IMR-90 (cell line): ENCODE measurements around the gene PRKCE. TPM values are rescaled to one million over a fixed set of nuclear protein-coding genes. Genes with fewer than 3 reads are reported as not detected.

Experiments used
- ATAC-seq: fragments of 200-7000 bp; cut with Tn5 transposase; 2 replicates; pipeline ENCODE4 v1.9.1; 2020; ENCODE audit warnings: low read depth, mild to moderate bottlenecking, moderate library complexity
- BruUV-seq: library from RNA; stranded (reverse); fragments of 400-500 nt; replicated peaks from 2 replicates; lab custom pipeline; 2021; lab: Mats Ljungman, UMichigan
- CTCF ChIA-PET: fragments of 300-600 bp; formaldehyde crosslinking; extraction: SDS; loops from one replicate; lab custom pipeline; 2021; ENCODE audit warnings: antibody characterized with exemption; lab: Yijun Ruan, JAX
- POLR2A ChIA-PET: fragments of 300-600 bp; sonication (Branson Sonifier 250); formaldehyde crosslinking; loops from one replicate; lab custom pipeline; 2022; ENCODE audit warnings: antibody characterized with exemption; ENCODE audit not compliant: unreplicated experiment; lab: Charles Lee
- DNase-seq: peaks from one replicate; pipeline ENCODE4 v3.0.0; 2013
- H2AFZ ChIP-seq: replicated peaks from 2 replicates; pipeline ENCODE3; 2013; ENCODE audit warnings: low read length, mild to moderate bottlenecking; ENCODE audit not compliant: poor library complexity
- H2AK5ac ChIP-seq: 2 replicates; pipeline ENCODE4 v1.6.1; 2013; ENCODE audit warnings: low read depth, low read length, inconsistent platforms
- H2AK9ac ChIP-seq: replicated peaks from 2 replicates; pipeline ENCODE3; 2013; ENCODE audit warnings: mild to moderate bottlenecking, low read depth, low read length, moderate library complexity; ENCODE audit not compliant: poor library complexity
- H2BK120ac ChIP-seq: 2 replicates; pipeline ENCODE4 v1.6.1; 2013; ENCODE audit warnings: low read depth, low read length, inconsistent platforms
- H2BK15ac ChIP-seq: 3 replicates; pipeline ENCODE4 v1.6.1; 2013; ENCODE audit warnings: low read depth, low read length, inconsistent platforms
- H2BK20ac ChIP-seq: 2 replicates; pipeline ENCODE4 v1.6.1; 2013; ENCODE audit warnings: low read depth, mild to moderate bottlenecking, inconsistent platforms, low read length, moderate library complexity
- H2BK5ac ChIP-seq: 2 replicates; pipeline ENCODE4 v1.6.1; 2013; ENCODE audit warnings: mild to moderate bottlenecking, low read depth, low read length, inconsistent platforms; ENCODE audit not compliant: poor library complexity, severe bottlenecking
- H3K14ac ChIP-seq: replicated peaks from 2 replicates; pipeline ENCODE4 v1.6.1; 2013; ENCODE audit warnings: low read depth, low read length, inconsistent platforms
- H3K18ac ChIP-seq: 2 replicates; pipeline ENCODE4 v1.6.1; 2013; ENCODE audit warnings: low read depth, low read length, control low read depth
- H3K23ac ChIP-seq: 2 replicates; pipeline ENCODE4 v1.6.1; 2013; ENCODE audit warnings: low read depth, low read length, inconsistent platforms
- H3K27ac ChIP-seq: 2 replicates; pipeline ENCODE4 v1.5.1; 2013; ENCODE audit warnings: mild to moderate bottlenecking, control low read depth, low read length; ENCODE audit not compliant: insufficient read depth
- H3K27me3 ChIP-seq: 2 replicates; pipeline ENCODE4 v1.6.1; 2013; ENCODE audit warnings: low read length; ENCODE audit not compliant: control insufficient read depth, insufficient read depth
- H3K36me3 ChIP-seq: 2 replicates; pipeline ENCODE4 v1.6.1; 2013; ENCODE audit warnings: low read length, mixed read lengths; ENCODE audit not compliant: control insufficient read depth, insufficient read depth
- H3K4ac ChIP-seq: 2 replicates; pipeline ENCODE4 v1.6.1; 2013; ENCODE audit warnings: low read depth, low read length, inconsistent platforms
- H3K4me1 ChIP-seq: 2 replicates; pipeline ENCODE4 v1.6.1; 2013; ENCODE audit warnings: low read length, mixed read lengths; ENCODE audit not compliant: control insufficient read depth, insufficient read depth
- H3K4me2 ChIP-seq: 2 replicates; pipeline ENCODE4 v1.6.1; 2013; ENCODE audit warnings: low read depth, mild to moderate bottlenecking, control low read depth, low read length, moderate library complexity
- H3K4me3 ChIP-seq: 2 replicates; pipeline ENCODE4 v1.5.1; 2013; ENCODE audit warnings: low read depth, mild to moderate bottlenecking, control low read depth, low read length, moderate library complexity; ENCODE audit not compliant: insufficient read depth
- H3K56ac ChIP-seq: 2 replicates; pipeline ENCODE4 v1.6.1; 2013; ENCODE audit warnings: low read length, inconsistent platforms; ENCODE audit not compliant: insufficient read depth; ENCODE audit errors: extremely low read depth
- H3K79me1 ChIP-seq, 2 experiments: 2 replicates each; pipeline ENCODE4 v1.6.1; 2013; ENCODE audit warnings: low read length in 2 of 2, inconsistent platforms in 1 of 2, low read depth in 1 of 2
- H3K9ac ChIP-seq: 2 replicates; pipeline ENCODE4 v1.6.1; 2013; ENCODE audit warnings: low read depth, low read length, control low read depth
- H3K9me1 ChIP-seq: 2 replicates; pipeline ENCODE4 v1.6.1; 2013; ENCODE audit warnings: low read length, inconsistent platforms; ENCODE audit not compliant: insufficient read depth
- H3K9me3 ChIP-seq: 2 replicates; pipeline ENCODE4 v1.6.1; 2013; ENCODE audit warnings: low read length; ENCODE audit not compliant: control insufficient read depth, insufficient read depth
- H4K20me1 ChIP-seq: 2 replicates; pipeline ENCODE4 v1.6.1; 2013; ENCODE audit warnings: low read length, inconsistent platforms; ENCODE audit not compliant: insufficient read depth
- H4K5ac ChIP-seq: 2 replicates; pipeline ENCODE4 v1.6.1; 2013; ENCODE audit warnings: mild to moderate bottlenecking, low read depth, low read length, control low read depth
- H4K8ac ChIP-seq, 2 experiments: 2 replicates each; pipeline ENCODE4 v1.6.1; 2013; ENCODE audit warnings: low read depth in 2 of 2, low read length in 2 of 2, control low read depth in 1 of 2, inconsistent platforms in 1 of 2
- H4K91ac ChIP-seq: 2 replicates; pipeline ENCODE4 v1.6.1; 2013; ENCODE audit warnings: low read depth, low read length, inconsistent platforms; ENCODE audit not compliant: insufficient read depth
- BHLHE40 ChIP-seq: fragments of 150-350 bp; IDR thresholded peaks from 2 replicates; pipeline ENCODE4 v1.6.1; 2016; ENCODE audit warnings: mild to moderate bottlenecking, low read depth, low read length
- CEBPB ChIP-seq: IDR thresholded peaks from 2 replicates; pipeline ENCODE4 v1.6.1; 2012; ENCODE audit warnings: low read depth, low read length, improper control_type of control experiment
- CHD1 ChIP-seq: IDR thresholded peaks from 2 replicates; pipeline ENCODE4 v1.6.1; 2012; ENCODE audit warnings: low read depth, low read length, improper control_type of control experiment
- CTCF ChIP-seq: conservative IDR thresholded peaks from 2 replicates; pipeline ENCODE4 v1.5.1; 2012; ENCODE audit warnings: mild to moderate bottlenecking, low read depth, low read length, improper control_type of control experiment
- ELK1 ChIP-seq: fragments of 150-350 bp; IDR thresholded peaks from 2 replicates; pipeline ENCODE4 v1.6.1; 2016; ENCODE audit warnings: low read depth, mild to moderate bottlenecking, low read length, moderate library complexity, borderline replicate concordance
- FOS ChIP-seq: fragments of 150-350 bp; IDR thresholded peaks from 2 replicates; pipeline ENCODE4 v1.6.1; 2016; ENCODE audit warnings: low read depth, low read length
- MAFK ChIP-seq: IDR thresholded peaks from 2 replicates; pipeline ENCODE4 v1.6.1; 2012; ENCODE audit warnings: low read depth, low read length, improper control_type of control experiment
- MAZ ChIP-seq: IDR thresholded peaks from 2 replicates; pipeline ENCODE4 v1.6.1; 2012; ENCODE audit warnings: low read depth, mild to moderate bottlenecking, low read length, improper control_type of control experiment, moderate library complexity, borderline replicate concordance
- MXI1 ChIP-seq: IDR thresholded peaks from 2 replicates; pipeline ENCODE4 v1.6.1; 2012; ENCODE audit warnings: low read depth, mild to moderate bottlenecking, low read length, moderate library complexity, borderline replicate concordance
- NFE2L2 ChIP-seq: fragments of 150-350 bp; IDR thresholded peaks from 2 replicates; pipeline ENCODE4 v1.6.1; 2016; ENCODE audit warnings: low read depth, mild to moderate bottlenecking, low read length
- POLR2A ChIP-seq: IDR thresholded peaks from 2 replicates; pipeline ENCODE4 v1.6.1; 2012; ENCODE audit warnings: mild to moderate bottlenecking, low read depth, low read length
- RAD21 ChIP-seq: IDR thresholded peaks from 2 replicates; pipeline ENCODE4 v1.6.1; 2012; ENCODE audit warnings: low read length, improper control_type of control experiment
- RCOR1 ChIP-seq: IDR thresholded peaks from 2 replicates; pipeline ENCODE4 v1.6.1; 2012; ENCODE audit warnings: mild to moderate bottlenecking, low read length, improper control_type of control experiment; ENCODE audit not compliant: insufficient replicate concordance
- RFX5 ChIP-seq: IDR thresholded peaks from 2 replicates; pipeline ENCODE4 v1.8.0; 2012; ENCODE audit warnings: low read depth, mild to moderate bottlenecking, low read length, moderate library complexity
- SMC3 ChIP-seq: fragments of 150-350 bp; IDR thresholded peaks from 2 replicates; pipeline ENCODE4 v1.6.1; 2016; ENCODE audit warnings: low read depth, mild to moderate bottlenecking, antibody characterized with exemption, low read length, moderate library complexity
- USF2 ChIP-seq: fragments of 150-350 bp; IDR thresholded peaks from 2 replicates; pipeline ENCODE4 v1.6.1; 2017; ENCODE audit warnings: mild to moderate bottlenecking, antibody characterized with exemption, low read length, low read depth
- WGBS, 2 experiments: methylation state at CpG; one replicate each; pipeline versions ENCODE4 v1.1.5 to v1.1.7; 2013; ENCODE audit warnings: missing lambda C conversion rate in 2 of 2; ENCODE audit not compliant: insufficient read length in 1 of 2; ENCODE audit errors: extremely low coverage in 2 of 2; 5-methylcytosine and 5-hydroxymethylcytosine counted together
- dilution Hi-C: fragments of 300-500 bp; cut with HindIII; formaldehyde crosslinking; loops from one replicate; pipeline ENCODE4 v1.14.3; 2018; ENCODE audit warnings: low sequenced_read_pairs; ENCODE audit not compliant: unreplicated experiment
- in situ Hi-C: fragments of 300-500 bp; cut with MboI; formaldehyde crosslinking; loops from 3 replicates; pipeline ENCODE4 v1.14.3; 2019; ENCODE audit warnings: low sequenced_read_pairs, inconsistent platforms, mixed read lengths
- intact Hi-C: fragments of 100-400 bp; cut with micrococcal nuclease; formaldehyde crosslinking; loops from 2 replicates; pipeline ENCODE4 v1.10.0; 2022
- polyA plus RNA-seq, 3 experiments: library from polyadenylated mRNA; depleted of rRNA; stranded (reverse); fragments of >200 nt; gene quantifications; 2 replicates each; pipeline ENCODE4 v1.2.3, GENCODE V29; 2012; ENCODE audit warnings: low replicate concordance in 1 of 3
- total RNA-seq: library from RNA; depleted of rRNA; stranded (reverse); fragments of >200 nt; gene quantifications from 2 replicates; pipeline ENCODE4 v1.2.3, GENCODE V29; 2012

PRKCE gene
- total and polyA plus RNA-seq, 2 of the 4 experiments (the other 2 are of a cell fraction), result 8.1 to 32.4 TPM

- Histone ChIP-seq H2BK120ac (no peak overlapping the region), H4K5ac (no peak overlapping the region), H4K91ac (no peak overlapping the region), H3K4ac (no peak overlapping the region), H3K4me2 (no peak overlapping the region), H3K27me3 (no peaks in the 10 kb centered on the region), H3K36me3 (peaks cover 3% of the 10 kb centered on the region), H3K9ac (no peak overlapping the region), H3K23ac (no peak overlapping the region), H3K4me1 (no peaks in the 10 kb centered on the region), H2BK15ac (no peak overlapping the region), H3K14ac (no peak overlapping the region), H2AFZ (no peak overlapping the region), H4K8ac (no peak overlapping the region), H3K9me3 (peaks cover 6% of the 10 kb centered on the region), H2AK9ac (no peak overlapping the region), H3K27ac (no peak overlapping the region), H2AK5ac (no peak overlapping the region), H4K20me1 (no peaks in the 10 kb centered on the region), H3K4me3 (no peak overlapping the region), H2BK5ac (no peak overlapping the region), H3K79me1 (no peaks in the 10 kb centered on the region), H3K18ac (no peak overlapping the region), H3K56ac (no peak overlapping the region), H3K9me1 (no peaks in the 10 kb centered on the region), H2BK20ac (no peak overlapping the region)
- dilution Hi-C loops (no loop called here), in situ Hi-C loops (no loop called here), intact Hi-C loops (no loop called here)
- DNase-seq (no peak), ATAC-seq (no peak)
- WGBS, 2 experiments, result no CpG with 5 or more reads among the region's 2 CpGs
- BruUV-seq, result no TSS peak
- ChIA-PET CTCF (interaction anchor here (1.7 kb wide), 1 partner anchor 9 kb away, joined by 5 read pairs; no protein-coding TSS in a partner anchor), POLR2A (no interaction called here)
- no peak for TF ChIP-seq NFE2L2
- TF ChIP-seq USF2, result no peak
- no peak for TF ChIP-seq MXI1
- TF ChIP-seq POLR2A, result no peak
- TF ChIP-seq BHLHE40, result no peak
- no peak for TF ChIP-seq ELK1
- no peak for TF ChIP-seq SMC3
- no peak for TF ChIP-seq CEBPB
- no peak for TF ChIP-seq RFX5
- TF ChIP-seq MAZ, result no peak
- TF ChIP-seq RAD21, result no peak
- no peak for TF ChIP-seq CTCF
- TF ChIP-seq MAFK, result no peak
- TF ChIP-seq RCOR1, result no peak
- TF ChIP-seq CHD1, result no peak
- no peak for TF ChIP-seq FOS
Measured at GRCh38 chr2:45879936-45880335, 228.5 kb downstream of the PRKCE start.
